Natural killer cell (primary cell): ENCODE measurements around the gene RPAP3. TPM values are rescaled to one million over a fixed set of nuclear protein-coding genes. Genes with fewer than 3 reads are reported as not detected.

ENCODE experiments used
- ATAC-seq, 3 donors: fragments of 150-1000 bp in 2 of 3; fragments of 200-7000 bp in 1 of 3; cut with Tn5 transposase; 1 replicate in 1 of 3; 2 replicates in 2 of 3; pipeline ENCODE4 v1.10.0; 2021; ENCODE audit warnings: mild to moderate bottlenecking in 2 of 3, moderate library complexity in 2 of 3
- DNase-seq, 2 donors: peaks; one replicate each; pipeline versions ENCODE4 v3.0.0 to v3.0.0-alpha.2; 2013 to 2021; ENCODE audit warnings: mixed read lengths in 1 of 2
- H3K27ac ChIP-seq: one replicate; pipeline ENCODE4 v1.5.1; 2013; ENCODE audit warnings: mild to moderate bottlenecking, low read length
- H3K27me3 ChIP-seq: one replicate; pipeline ENCODE4 v1.6.1; 2013; ENCODE audit warnings: low read length; ENCODE audit not compliant: control insufficient read depth, insufficient read depth
- H3K36me3 ChIP-seq: one replicate; pipeline ENCODE4 v1.6.1; 2013; ENCODE audit warnings: low read length; ENCODE audit not compliant: control insufficient read depth, insufficient read depth
- H3K4me1 ChIP-seq: one replicate; pipeline ENCODE4 v1.6.1; 2013; ENCODE audit warnings: low read length; ENCODE audit not compliant: control insufficient read depth, insufficient read depth
- H3K4me3 ChIP-seq: one replicate; pipeline ENCODE4 v1.5.1; 2013; ENCODE audit warnings: low read length
- H3K9me3 ChIP-seq: one replicate; pipeline ENCODE4 v1.6.1; 2013; ENCODE audit warnings: low read length; ENCODE audit not compliant: control insufficient read depth, insufficient read depth
- H3K27ac Mint-ChIP-seq, 2 donors: one replicate each; pipeline ENCODE4 v1.8.0; 2022; ENCODE audit warnings: mild to moderate bottlenecking in 2 of 2, mixed read lengths in 2 of 2, moderate library complexity in 1 of 2
- H3K27me3 Mint-ChIP-seq, 2 donors: one replicate each; pipeline ENCODE4 v1.8.0; 2022; ENCODE audit warnings: low read depth in 2 of 2, mixed read lengths in 2 of 2
- H3K36me3 Mint-ChIP-seq: one replicate; pipeline ENCODE4 v1.8.0; 2022; ENCODE audit warnings: mixed read lengths
- H3K4me1 Mint-ChIP-seq, 2 donors: one replicate each; pipeline ENCODE4 v1.8.0; 2022; ENCODE audit warnings: mixed read lengths in 2 of 2
- H3K4me3 Mint-ChIP-seq: one replicate; pipeline ENCODE4 v1.8.0; 2022; ENCODE audit warnings: mild to moderate bottlenecking, moderate library complexity, mixed read lengths
- H3K9me3 Mint-ChIP-seq, 2 donors: one replicate each; pipeline ENCODE4 v1.8.0; 2022; ENCODE audit warnings: mixed read lengths in 2 of 2
- CTCF ChIP-seq: fragments of 200-600 bp; IDR thresholded peaks from one replicate; pipeline ENCODE4 v1.8.0; 2022; ENCODE audit warnings: antibody characterized with exemption
- WGBS: methylation state at CpG from one replicate; pipeline ENCODE4 v1.1.7; 2013; ENCODE audit warnings: missing lambda C conversion rate; ENCODE audit not compliant: insufficient coverage; 5-methylcytosine and 5-hydroxymethylcytosine counted together
- intact Hi-C: fragments of 100-400 bp; cut with micrococcal nuclease; formaldehyde crosslinking; loops from one replicate; pipeline ENCODE4 v1.14.2; 2022
- total RNA-seq, 4 donors: library from RNA; stranded (reverse); fragments of 120-200 nt in 1 of 4; gene quantifications; one replicate each; pipeline versions ENCODE4 v1.2.3 to v1.2.4, GENCODE V29; 2013 to 2022

RPAP3 gene
- total RNA-seq, 3 donors from 2014 or later (not counting 1 experiment from before 2014, with no cell fraction given), result 22.8 to 35.8 (median 24.8) TPM

DNA sequence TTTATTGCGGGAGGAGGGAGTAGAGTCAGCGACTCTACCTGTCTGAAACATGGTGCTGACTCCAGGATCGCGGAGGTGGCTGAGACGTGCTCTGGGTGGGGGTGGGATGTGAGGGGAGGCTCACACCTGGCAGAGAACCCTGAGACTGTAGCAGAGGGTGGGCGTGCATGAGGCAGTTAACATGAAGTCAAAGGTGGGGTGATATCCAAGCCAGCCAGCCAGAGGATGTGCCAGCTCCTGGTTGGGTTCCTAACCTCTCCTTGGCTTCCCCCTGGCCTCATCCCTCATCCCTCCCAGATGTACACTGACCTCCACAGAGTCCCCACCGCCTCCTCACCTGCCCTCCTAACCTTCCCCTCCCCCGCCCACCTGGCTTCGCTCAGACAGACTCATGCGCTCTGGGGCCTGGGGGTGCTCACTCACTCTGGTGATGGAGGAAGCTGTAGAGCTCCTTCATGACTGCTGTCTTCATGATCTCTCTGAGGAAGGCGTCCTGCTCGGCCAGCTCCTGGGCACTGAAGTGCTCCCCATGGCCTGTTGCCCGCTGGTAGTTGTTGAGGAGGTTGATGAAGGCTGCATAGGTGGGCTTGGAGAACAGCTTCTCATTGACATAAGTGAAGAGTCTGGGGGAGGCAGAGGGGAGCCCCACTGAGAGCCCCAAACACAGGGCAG is 10.2 kb upstream of the RPAP3 start:
- H3K27me3 ChIP-seq, result no peaks in the 10 kb centered on the region
- no peak overlapping the region for H3K27ac ChIP-seq
- no peaks in the 10 kb centered on the region for H3K9me3 ChIP-seq
- no peak for DNase-seq
- no peak for TF ChIP-seq CTCF
- Mint-ChIP-seq H3K4me3 (no peak overlapping the region), H3K27me3 (peaks cover 0 to 7% of the 10 kb centered on the region in 2 donors), H3K4me1 (peaks cover 12 to 20% of the 10 kb centered on the region in 2 donors), H3K9me3 (no peaks in the 10 kb centered on the region), H3K36me3 (no peaks in the 10 kb centered on the region), H3K27ac (no peak overlapping the region)
- no peaks in the 10 kb centered on the region for H3K36me3 ChIP-seq
- H3K4me1 ChIP-seq, result peaks cover 15% of the 10 kb centered on the region
- 90% methylated on average over 13 of the region's 13 CpGs for WGBS
- intact Hi-C loops, result loop anchor here (1.0 to 5.0 kb wide), 6 partner anchors 51 to 451 kb away; partner anchors contain the start of gene TMEM106C
- H3K4me3 ChIP-seq, result no peak overlapping the region
- no peak for ATAC-seq

DNA sequence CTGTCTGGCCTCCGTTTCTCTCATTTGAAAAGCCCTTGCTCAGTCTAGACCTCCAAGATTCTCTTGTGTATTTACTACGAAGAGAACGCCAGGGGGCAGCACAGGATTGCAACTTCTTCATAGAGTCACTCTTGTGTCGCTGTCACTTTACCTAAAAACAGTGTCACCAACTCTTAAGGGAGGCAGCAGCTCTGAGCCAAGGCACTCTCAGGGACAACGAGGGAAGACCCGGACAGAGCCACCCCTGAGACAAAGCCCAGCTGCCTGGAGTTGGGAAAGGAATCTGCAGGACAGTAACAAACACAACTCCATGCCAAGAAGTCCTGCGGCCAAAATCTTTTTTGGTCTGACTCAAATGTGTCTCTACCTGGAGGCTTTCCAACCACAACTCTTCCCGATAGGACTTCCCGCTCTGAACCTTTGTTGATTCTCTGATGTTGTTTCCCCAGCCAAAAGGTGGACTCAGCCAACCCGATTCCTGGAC is 9.6 kb upstream of the RPAP3 start:
- no peak overlapping the region for H3K27ac ChIP-seq
- no peak overlapping the region for H3K4me3 ChIP-seq
- intact Hi-C loops, result loop anchor here (1.0 to 5.0 kb wide), 6 partner anchors 52 to 452 kb away; partner anchors contain the start of gene TMEM106C
- peak; percentile 68 to 92 for DNase-seq
- TF ChIP-seq CTCF, result peak; percentile 83
- H3K4me1 Mint-ChIP-seq, result peaks cover 7 to 15% of the 10 kb centered on the region in 2 donors
- no peaks in the 10 kb centered on the region for H3K36me3 Mint-ChIP-seq
- H3K27me3 Mint-ChIP-seq, result peaks cover 0 to 7% of the 10 kb centered on the region in 2 donors
- H3K9me3 Mint-ChIP-seq, result no peaks in the 10 kb centered on the region
- H3K9me3 ChIP-seq, result no peaks in the 10 kb centered on the region
- H3K27ac Mint-ChIP-seq, result peak overlapping the region in 1 of 2 donors; percentile 39
- ATAC-seq, result peak; percentile 91 to 95 (median 91)
- H3K4me3 Mint-ChIP-seq, result no peak overlapping the region
- peaks cover 9% of the 10 kb centered on the region for H3K4me1 ChIP-seq
- H3K36me3 ChIP-seq, result no peaks in the 10 kb centered on the region
- no peaks in the 10 kb centered on the region for H3K27me3 ChIP-seq
- WGBS, result 31% methylated on average over 10 of the region's 10 CpGs

GRCh38 chr12:47714826-47715386 is 9.1 kb upstream of the RPAP3 start:
- ATAC-seq (peak in 1 of 3 donors; percentile 6), DNase-seq (no peak)
- H3K9me3 Mint-ChIP-seq, result no peaks in the 10 kb centered on the region
- H3K27ac Mint-ChIP-seq, result peak overlapping the region in 1 of 2 donors; percentile 39
- peaks cover 0 to 7% of the 10 kb centered on the region in 2 donors for H3K27me3 Mint-ChIP-seq
- no peaks in the 10 kb centered on the region for H3K36me3 ChIP-seq
- no peaks in the 10 kb centered on the region for H3K36me3 Mint-ChIP-seq
- no peak overlapping the region for H3K4me3 ChIP-seq
- no peaks in the 10 kb centered on the region for H3K9me3 ChIP-seq
- H3K4me3 Mint-ChIP-seq, result no peak overlapping the region
- intact Hi-C loops, result loop anchor here (1.0 to 5.0 kb wide), 6 partner anchors 52 to 452 kb away; partner anchors contain the start of gene TMEM106C
- 52% methylated on average over 5 of the region's 5 CpGs for WGBS
- H3K4me1 ChIP-seq, result peaks cover 9% of the 10 kb centered on the region
- H3K27me3 ChIP-seq, result no peaks in the 10 kb centered on the region
- no peak for TF ChIP-seq CTCF
- no peak overlapping the region for H3K27ac ChIP-seq
- H3K4me1 Mint-ChIP-seq, result peaks cover 11 to 15% of the 10 kb centered on the region in 2 donors
